Putamen (tissue), 1 donor: Measurements from ENCODE around the gene UST.
"Not testable (repeated sequence)": the region's sequence is repeated elsewhere in the genome, so short reads cannot be mapped to it uniquely, and the experiment has no call there.

Experiments used
- DNase-seq: peaks from one replicate; pipeline ENCODE4 v3.0.0-alpha.2; 2016; ENCODE audit warnings: low spot score

UST gene

GRCh38 chr6:148904896-148905870 lies 158.4 kb downstream of the UST start:
- no peak for DNase-seq

DNA sequence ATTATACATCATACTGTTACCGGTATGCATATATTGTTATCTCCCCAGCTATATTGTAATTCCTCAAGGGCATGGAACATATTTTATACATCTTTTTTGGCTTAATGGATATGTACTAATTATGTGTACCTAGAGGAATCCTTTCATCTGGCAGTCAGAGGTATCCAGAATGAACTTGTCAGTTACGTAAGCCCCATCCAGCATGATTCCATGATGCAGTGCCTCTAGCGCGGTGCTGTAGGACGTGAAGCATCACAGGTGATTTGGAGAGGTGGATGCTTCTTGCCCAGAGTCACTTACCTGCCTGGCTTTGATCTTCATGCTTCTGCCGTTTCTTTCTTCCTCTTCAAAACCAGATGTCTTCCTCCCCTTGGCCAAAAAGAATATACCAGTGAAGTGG lies 159.1 kb downstream of the UST start:
- DNase-seq: no peak

GRCh38 chr6:148906386-148906785 lies 159.6 kb downstream of the UST start:
- no peak for DNase-seq

GRCh38 chr6:148907573-148907972 lies 160.7 kb downstream of the UST start:
- DNase-seq: no peak

DNA sequence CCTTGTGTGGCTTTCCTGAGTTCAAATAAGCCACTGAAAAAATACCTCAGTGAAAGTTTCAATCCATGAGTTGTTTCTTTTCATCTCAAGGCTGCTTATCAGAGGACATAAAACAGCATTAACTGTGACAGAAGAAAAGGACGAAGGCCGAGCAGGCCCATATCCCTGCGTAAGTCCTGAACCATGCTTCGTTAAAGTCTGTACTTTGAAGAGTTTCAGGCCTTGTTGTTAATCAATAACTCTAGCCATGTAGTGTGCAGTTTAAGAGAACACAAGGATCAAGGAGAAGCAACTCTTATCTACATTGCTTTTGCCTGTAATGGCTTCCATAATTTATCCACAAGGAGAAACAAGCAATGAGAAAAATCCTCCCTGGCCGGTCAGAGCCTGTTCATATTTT lies 165.4 kb downstream of the UST start:
- DNase-seq: no peak

DNA sequence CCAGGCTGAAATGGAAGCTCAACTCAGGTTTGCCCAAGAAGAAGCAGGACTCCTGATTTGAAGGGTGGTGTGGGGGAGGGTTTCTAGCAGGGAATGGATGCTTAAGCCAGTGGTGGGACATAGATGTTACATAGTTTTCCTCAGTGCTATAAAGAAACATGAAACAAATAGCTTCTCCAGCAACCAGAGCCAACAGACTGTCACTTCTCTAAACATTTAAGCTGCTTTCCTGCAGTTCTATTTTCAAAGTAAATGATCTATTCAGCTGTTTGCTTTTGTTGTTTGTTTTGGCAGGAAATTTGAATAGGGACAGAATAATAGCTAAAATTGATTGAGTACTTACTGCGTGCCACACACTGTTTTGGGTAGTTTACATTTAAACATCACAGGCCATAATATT lies 169.0 kb downstream of the UST start:
- DNase-seq: no peak

DNA sequence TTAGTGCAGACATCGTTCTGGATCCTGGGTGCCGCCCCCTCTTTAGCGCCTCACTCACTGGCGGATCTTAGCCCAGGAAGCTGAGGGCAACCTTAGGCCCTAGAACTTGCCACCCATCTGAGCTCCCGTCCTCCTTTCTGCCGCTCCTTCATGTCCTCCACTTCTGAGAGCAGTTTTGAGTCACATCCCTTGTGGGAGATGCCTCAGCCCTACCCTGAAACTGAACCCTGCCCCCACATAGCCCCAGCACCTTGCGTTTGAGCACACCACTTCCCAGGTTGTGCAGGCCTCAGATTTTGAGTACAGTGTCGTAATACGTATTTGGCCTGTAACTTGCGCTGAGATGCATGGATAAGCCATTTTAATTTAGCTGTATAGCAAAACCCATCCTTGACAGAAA lies 169.7 kb downstream of the UST start:
- DNase-seq: not testable (repeated sequence)

GRCh38 chr6:148924226-148925012 lies 177.6 kb downstream of the UST start:
- DNase-seq: no peak

- no peak for DNase-seq
Measured at GRCh38 chr6:148925701-148926100, 178.9 kb downstream of the UST start.

- DNase-seq: no peak
Measured at GRCh38 chr6:148926478-148926877, 179.6 kb downstream of the UST start.

DNA sequence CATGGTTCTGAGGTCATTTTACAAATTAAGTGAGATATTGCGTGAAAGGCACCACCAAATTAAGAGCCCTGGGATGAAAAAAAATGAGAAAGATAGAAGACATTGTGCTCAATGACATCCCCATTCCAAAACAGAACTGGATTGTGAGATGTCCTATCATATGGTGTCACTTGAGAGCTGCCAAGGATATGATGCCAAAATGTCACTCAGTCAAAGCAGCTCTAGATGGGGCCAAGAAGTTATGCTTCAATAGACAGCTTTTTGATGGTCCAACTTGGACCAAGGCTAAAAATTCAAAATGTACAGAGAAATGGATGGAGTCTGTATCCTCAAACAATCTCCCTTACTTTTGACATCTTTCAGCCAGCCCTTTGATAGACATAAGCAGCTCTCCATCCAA lies 180.8 kb downstream of the UST start:
- DNase-seq: no peak

GRCh38 chr6:148928811-148929210 lies 182.0 kb downstream of the UST start:
- DNase-seq: peak; percentile 37

GRCh38 chr6:148932208-148932607 lies 185.4 kb downstream of the UST start:
- no peak for DNase-seq

DNA sequence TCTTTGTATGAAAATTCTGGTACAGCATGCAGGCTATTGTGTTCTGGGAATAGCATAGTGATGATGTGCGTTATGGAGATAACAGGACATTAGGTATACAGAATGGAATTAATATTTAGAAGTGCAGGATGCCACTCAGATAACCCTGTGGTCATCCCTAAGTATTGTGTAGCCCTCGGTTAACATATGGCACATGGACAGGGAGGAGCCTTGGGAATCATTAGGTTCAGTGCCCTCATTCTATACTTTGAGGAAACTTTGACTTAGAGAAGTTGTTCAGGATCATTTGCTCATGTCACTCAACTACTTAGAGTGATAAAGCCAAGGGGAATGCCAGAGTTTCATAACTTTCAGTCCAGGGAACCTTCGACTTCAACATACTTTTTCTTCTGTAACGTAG lies 185.9 kb downstream of the UST start:
- no peak for DNase-seq

GRCh38 chr6:148934539-148934938 lies 187.7 kb downstream of the UST start:
- DNase-seq: no peak

- DNase-seq: no peak
Measured at GRCh38 chr6:148934961-148935360, 188.1 kb downstream of the UST start.

DNA sequence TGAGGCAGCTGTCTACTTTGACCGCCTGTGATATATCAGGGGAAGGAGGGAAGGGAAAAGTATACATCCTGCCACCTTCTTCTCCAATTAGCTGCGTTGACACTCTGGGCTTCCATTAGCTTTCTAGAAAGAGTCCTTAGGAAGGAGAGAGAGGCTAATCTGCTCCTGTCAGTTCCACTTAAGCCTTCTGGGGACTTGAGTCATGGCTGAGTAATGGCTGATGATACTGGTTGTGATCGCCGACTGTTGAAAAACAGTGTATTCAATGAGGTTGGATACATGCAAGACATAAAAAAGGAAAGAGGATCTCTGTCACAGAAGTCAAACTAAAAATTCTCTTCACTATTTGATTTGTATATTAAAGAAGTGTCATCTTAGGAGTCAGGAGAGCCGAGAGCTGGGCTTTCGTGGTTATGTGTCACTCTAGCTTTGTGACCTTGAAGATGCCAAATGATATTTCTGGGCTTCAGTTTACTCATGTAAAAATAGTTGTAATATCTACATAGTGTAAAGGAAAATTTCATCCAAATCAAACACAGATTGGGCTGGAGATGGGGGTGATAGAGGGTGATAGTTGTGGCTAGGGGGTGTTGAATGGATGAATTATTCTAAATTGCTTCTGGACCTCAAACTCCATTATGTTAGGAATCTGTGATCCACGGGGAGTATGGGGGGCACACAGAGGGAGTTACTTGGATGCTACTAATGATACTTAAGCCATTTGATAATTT lies 189.0 kb downstream of the UST start:
- no peak for DNase-seq

GRCh38 chr6:148943451-148943850 lies 196.6 kb downstream of the UST start:
- no peak for DNase-seq

- no peak for DNase-seq
Measured at GRCh38 chr6:148944608-148945007, 197.8 kb downstream of the UST start.

GRCh38 chr6:148945301-148946021 lies 198.6 kb downstream of the UST start:
- DNase-seq: no peak

DNA sequence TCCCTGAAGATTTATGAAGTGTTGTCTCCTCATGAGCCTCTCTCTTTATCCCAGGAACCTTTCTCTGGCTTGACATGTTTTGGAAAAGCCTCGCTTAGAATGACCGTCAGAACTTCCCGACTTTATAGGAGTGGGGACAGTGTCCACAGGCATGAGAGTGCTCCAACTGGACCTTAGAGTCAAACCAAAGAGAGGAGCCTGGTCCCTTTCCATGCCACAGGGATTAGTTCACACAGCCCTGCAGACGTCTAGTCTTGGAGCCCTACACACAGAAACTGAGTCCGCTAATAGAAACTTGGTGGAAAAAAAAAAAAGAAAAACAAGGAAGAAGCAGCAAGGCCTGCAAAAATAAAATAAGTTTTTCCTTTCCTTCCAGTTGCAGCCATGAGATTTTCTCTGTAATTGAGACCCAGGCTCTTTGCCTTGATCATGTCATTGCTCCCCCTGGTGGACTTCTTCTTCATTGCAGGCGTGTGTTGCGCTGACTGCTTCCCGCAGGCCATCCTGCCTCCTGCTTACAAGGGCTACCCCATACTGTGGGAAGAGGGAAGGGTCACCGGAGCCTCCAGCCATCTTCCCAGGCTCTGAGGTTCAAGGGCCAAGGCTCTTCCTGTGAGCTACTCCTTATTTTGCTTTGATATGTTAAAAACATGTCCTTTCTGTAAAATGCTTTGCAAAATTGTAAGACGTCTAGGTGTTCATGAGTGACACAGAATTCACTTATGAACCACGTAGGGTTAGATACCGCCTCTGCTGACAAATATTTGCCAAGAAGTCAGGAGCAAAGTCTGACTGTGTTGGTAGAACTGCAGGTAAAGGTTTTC lies 201.0 kb downstream of the UST start:
- DNase-seq: peak; percentile 74
